DOHH2 (cell line): ENCODE data around the gene RASA2.

ENCODE experiments used
- H3F3A ChIP-seq: fragments of 200-600 bp; sonication (generic), shearing (Covaris generic); 2 replicates; pipeline ENCODE4 v1.6.0; 2016; ENCODE audit warnings: antibody characterized with exemption, mild to moderate bottlenecking; ENCODE audit not compliant: control insufficient read depth, insufficient read depth
- H3K27ac ChIP-seq: fragments of 200-600 bp; sonication (generic); 2 replicates; pipeline ENCODE4 v1.5.1; 2014; ENCODE audit warnings: low read depth, mild to moderate bottlenecking, low read length, moderate library complexity
- H3K27me3 ChIP-seq: fragments of 200-600 bp; sonication (generic); 2 replicates; pipeline ENCODE4 v1.6.1; 2014; ENCODE audit warnings: mild to moderate bottlenecking, low read length, mixed read lengths; ENCODE audit not compliant: control insufficient read depth
- H3K36me3 ChIP-seq: fragments of 200-600 bp; sonication (generic); 2 replicates; pipeline ENCODE4 v1.6.1; 2014; ENCODE audit warnings: mild to moderate bottlenecking, low read length, moderate library complexity, mixed read lengths; ENCODE audit not compliant: control insufficient read depth
- H3K4me1 ChIP-seq: fragments of 200-600 bp; sonication (generic); 2 replicates; pipeline ENCODE4 v1.6.1; 2014; ENCODE audit warnings: mild to moderate bottlenecking, low read length, mixed read lengths; ENCODE audit not compliant: control insufficient read depth
- H3K4me2 ChIP-seq: fragments of 200-600 bp; sonication (generic); 2 replicates; pipeline ENCODE4 v1.6.0; 2014; ENCODE audit warnings: mild to moderate bottlenecking, low read length, moderate library complexity
- H3K4me3 ChIP-seq: fragments of 200-600 bp; sonication (generic); 2 replicates; pipeline ENCODE4 v1.5.1; 2014; ENCODE audit warnings: mild to moderate bottlenecking, low read length, mixed read lengths
- H3K79me2 ChIP-seq: fragments of 200-600 bp; sonication (generic); 2 replicates; pipeline ENCODE4 v1.6.1; 2014; ENCODE audit warnings: mild to moderate bottlenecking, low read length, mixed read lengths; ENCODE audit not compliant: control insufficient read depth
- H3K9me2 ChIP-seq: fragments of 200-600 bp; sonication (generic); replicated peaks from 2 replicates; pipeline ENCODE4 v1.6.1; 2014; ENCODE audit warnings: mild to moderate bottlenecking, low read length, mixed read lengths; ENCODE audit not compliant: control insufficient read depth
- H3K9me3 ChIP-seq: fragments of 200-600 bp; sonication (generic); 2 replicates; pipeline ENCODE4 v1.6.1; 2014; ENCODE audit warnings: antibody characterized with exemption, low read length, mixed read lengths; ENCODE audit not compliant: control insufficient read depth, insufficient read depth
- H4K20me1 ChIP-seq: fragments of 200-600 bp; sonication (generic); 2 replicates; pipeline ENCODE4 v1.6.0; 2014; ENCODE audit warnings: low read depth, mild to moderate bottlenecking, antibody characterized with exemption, low read length, moderate library complexity; ENCODE audit not compliant: control insufficient read depth, insufficient read depth
- CTCF ChIP-seq: fragments of 200-600 bp; sonication (generic); IDR thresholded peaks from one replicate; pipeline ENCODE4 v1.5.1; 2014; ENCODE audit warnings: antibody characterized with exemption, mild to moderate bottlenecking, low read depth, low read length; ENCODE audit not compliant: poor library complexity, severe bottlenecking
- EZH2phosphoT487 ChIP-seq: fragments of 200-600 bp; sonication (generic); IDR thresholded peaks from 2 replicates; pipeline ENCODE4 v1.6.1; 2017; ENCODE audit warnings: borderline replicate concordance, mild to moderate bottlenecking, antibody characterized with exemption, low read length, moderate library complexity, mixed read lengths

RASA2 gene

GRCh38 chr3:141544697-141545096 lies 57.9 kb downstream of the RASA2 start:
- Histone ChIP-seq H3K9me2 (no peaks in the 10 kb centered on the region), H3F3A (no peaks in the 10 kb centered on the region), H3K4me1 (no peaks in the 10 kb centered on the region), H3K9me3 (peaks cover 18% of the 10 kb centered on the region; the same call in 1 of the 2 replicates), H3K27me3 (no peaks in the 10 kb centered on the region), H3K4me2 (no peak overlapping the region), H3K4me3 (no peak overlapping the region), H3K27ac (no peak overlapping the region), H3K79me2 (no peaks in the 10 kb centered on the region), H4K20me1 (no peaks in the 10 kb centered on the region), H3K36me3 (peaks cover 81% of the 10 kb centered on the region)
- no peak for TF ChIP-seq CTCF
- TF ChIP-seq EZH2phosphoT487 = no peak

GRCh38 chr3:141546081-141546480 lies 59.3 kb downstream of the RASA2 start:
- Histone ChIP-seq H3F3A (no peaks in the 10 kb centered on the region), H3K27me3 (no peaks in the 10 kb centered on the region), H3K4me2 (no peak overlapping the region), H3K9me2 (no peaks in the 10 kb centered on the region), H3K4me1 (no peaks in the 10 kb centered on the region), H3K79me2 (no peaks in the 10 kb centered on the region), H4K20me1 (no peaks in the 10 kb centered on the region), H3K9me3 (peaks cover 18% of the 10 kb centered on the region; the same call in 1 of the 2 replicates), H3K4me3 (no peak overlapping the region), H3K36me3 (peaks cover 73% of the 10 kb centered on the region), H3K27ac (no peak overlapping the region)
- TF ChIP-seq CTCF (no peak), EZH2phosphoT487 (no peak)

GRCh38 chr3:141546586-141546985 lies 59.8 kb downstream of the RASA2 start:
- Histone ChIP-seq H3F3A (no peaks in the 10 kb centered on the region), H3K9me2 (no peaks in the 10 kb centered on the region), H3K27me3 (no peaks in the 10 kb centered on the region), H4K20me1 (no peaks in the 10 kb centered on the region), H3K9me3 (peaks cover 18% of the 10 kb centered on the region; the same call in 1 of the 2 replicates), H3K4me3 (no peak overlapping the region), H3K4me1 (no peaks in the 10 kb centered on the region), H3K27ac (no peak overlapping the region), H3K4me2 (no peak overlapping the region), H3K79me2 (no peaks in the 10 kb centered on the region), H3K36me3 (peaks cover 71% of the 10 kb centered on the region)
- TF ChIP-seq CTCF (no peak), EZH2phosphoT487 (no peak)
